SW480 (cell line): Measurements from ENCODE around the gene OR6P1.

Experiments used
- DNase-seq: peaks from one replicate; pipeline ENCODE4 v3.0.0-alpha.2; 2016; ENCODE audit warnings: low spot score

The OR6P1 gene, protein sequence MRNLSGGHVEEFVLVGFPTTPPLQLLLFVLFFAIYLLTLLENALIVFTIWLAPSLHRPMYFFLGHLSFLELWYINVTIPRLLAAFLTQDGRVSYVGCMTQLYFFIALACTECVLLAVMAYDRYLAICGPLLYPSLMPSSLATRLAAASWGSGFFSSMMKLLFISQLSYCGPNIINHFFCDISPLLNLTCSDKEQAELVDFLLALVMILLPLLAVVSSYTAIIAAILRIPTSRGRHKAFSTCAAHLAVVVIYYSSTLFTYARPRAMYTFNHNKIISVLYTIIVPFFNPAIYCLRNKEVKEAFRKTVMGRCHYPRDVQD

GRCh38 chr1:158570480-158570879 lies at the start of gene OR6P1:
Gene OR6P1, minus strand, starts transcription at chr1:158570580. Its CDS starts 6,976 bp downstream, at chr1:158563604.
- no peak for DNase-seq

GRCh38 chr1:158613764-158614163 lies 43.4 kb upstream of the OR6P1 start:
- DNase-seq, result no peak

- DNase-seq, result no peak
Observed at GRCh38 chr1:158611916-158612315, 41.5 kb upstream of the OR6P1 start.

- DNase-seq, result no peak
Observed at GRCh38 chr1:158607296-158607695, 36.9 kb upstream of the OR6P1 start.

GRCh38 chr1:158604968-158605367 lies 34.6 kb upstream of the OR6P1 start, which contains the start of gene OR10Z1:
Gene OR10Z1, plus strand, starts transcription at chr1:158605268. Its CDS starts 1,171 bp downstream, at chr1:158606439.
- DNase-seq, result no peak

- no peak for DNase-seq
Observed at GRCh38 chr1:158600735-158601134, 30.4 kb upstream of the OR6P1 start.

DNA sequence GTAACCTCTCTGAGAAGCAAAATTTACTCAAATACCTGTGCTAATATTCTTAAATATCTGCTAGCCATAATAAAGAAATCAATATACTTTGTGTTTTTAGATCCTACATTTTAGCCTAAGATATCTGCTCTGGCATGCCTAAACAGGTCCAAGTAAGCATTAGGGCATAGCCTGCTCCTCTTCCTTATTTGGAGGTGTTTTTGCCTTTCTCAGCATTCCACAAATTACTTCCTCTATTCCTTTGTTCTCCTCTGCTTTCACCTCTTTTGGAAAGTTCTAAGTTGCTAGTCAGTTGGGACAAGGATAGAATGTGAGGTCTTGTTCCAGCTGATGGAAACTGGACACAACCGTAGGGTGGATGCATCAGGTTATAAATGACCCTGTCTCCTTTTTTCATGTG lies 16.6 kb upstream of the OR6P1 start:
- no peak for DNase-seq

DNA sequence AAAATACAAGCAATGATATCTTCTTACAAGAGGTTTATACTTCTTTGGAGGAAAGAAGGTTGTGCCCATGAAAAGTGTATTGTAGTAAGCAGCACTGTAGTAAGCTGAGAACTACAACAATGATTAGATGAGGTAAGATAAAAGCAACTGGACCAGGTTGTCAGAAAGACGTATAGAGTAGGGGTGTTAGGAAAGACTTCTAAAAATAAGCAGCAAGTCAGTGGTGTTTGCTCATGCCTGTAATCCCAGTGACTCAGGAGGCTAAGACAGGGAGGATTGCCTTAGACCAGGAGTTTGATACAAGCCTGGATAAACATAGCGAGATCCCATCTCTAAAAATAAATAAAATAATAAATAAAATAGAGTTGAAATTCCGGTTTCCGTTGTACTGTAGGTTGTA lies 13.6 kb upstream of the OR6P1 start:
- DNase-seq, result no peak

DNA sequence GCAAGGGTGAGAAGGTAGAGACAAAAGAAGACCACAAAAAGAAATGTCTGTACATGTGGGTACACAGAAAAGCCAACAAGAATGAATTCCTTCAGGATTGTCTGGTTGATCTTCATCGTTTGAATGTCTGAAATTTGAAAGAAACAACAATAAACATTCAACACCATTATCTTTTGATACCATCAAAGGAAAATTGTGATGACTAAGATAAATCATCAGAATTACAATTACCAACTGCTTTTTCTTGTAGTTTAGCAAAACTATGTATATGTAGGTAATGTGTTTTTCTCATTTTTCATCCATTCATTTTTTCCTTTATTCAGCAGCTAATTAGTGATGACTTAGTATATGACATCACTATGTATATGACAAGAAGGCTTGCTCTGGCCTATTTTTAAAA lies 9.4 kb upstream of the OR6P1 start, which contains the start of gene OR10X1:
Gene OR10X1, minus strand, starts transcription at position 167 of the 400 bp plus-strand sequence. Its CDS starts 0 bp downstream, at position 167.
- DNase-seq, result no peak

DNA sequence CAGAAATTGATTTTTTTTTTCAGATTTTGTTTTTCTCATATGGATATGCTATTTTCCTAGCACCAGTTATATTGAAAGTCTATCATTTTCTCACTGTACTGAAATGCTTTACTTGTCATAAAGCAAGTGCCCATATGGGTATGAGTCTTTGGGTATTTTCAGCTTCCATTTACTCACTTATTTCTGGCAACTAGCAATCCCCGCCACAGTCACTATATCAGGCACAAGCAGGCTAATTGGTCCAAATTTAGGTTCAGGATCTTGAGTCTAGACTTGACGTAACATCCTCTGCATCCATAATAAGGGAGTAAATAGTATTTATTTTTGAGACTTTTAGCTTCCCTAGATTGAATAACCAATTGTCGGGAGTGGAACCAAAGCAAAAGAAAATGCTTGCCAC lies 7.2 kb upstream of the OR6P1 start:
- no peak for DNase-seq

GRCh38 chr1:158572226-158572625 lies 1.8 kb upstream of the OR6P1 start:
- no peak for DNase-seq

DNA sequence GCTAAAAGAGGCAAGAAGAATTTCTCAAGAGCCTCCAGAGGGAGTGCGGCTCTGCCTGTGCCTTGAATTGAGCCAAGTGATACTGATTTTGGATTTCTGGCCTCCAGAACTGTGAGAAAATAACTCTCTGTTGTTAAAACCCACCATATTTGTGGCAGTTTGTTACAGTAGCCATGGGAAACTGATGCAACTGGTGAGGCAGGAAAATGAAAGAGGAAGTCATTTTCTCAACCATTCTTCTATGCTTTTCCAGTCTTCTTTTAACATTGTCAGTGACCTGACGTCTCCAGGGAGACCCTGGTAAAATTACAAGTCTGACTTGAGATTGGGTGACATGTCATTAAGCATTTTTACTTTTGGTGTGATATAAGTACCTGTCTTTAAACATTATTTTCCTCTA lies 5.8 kb downstream of the OR6P1 start:
- no peak for DNase-seq

DNA sequence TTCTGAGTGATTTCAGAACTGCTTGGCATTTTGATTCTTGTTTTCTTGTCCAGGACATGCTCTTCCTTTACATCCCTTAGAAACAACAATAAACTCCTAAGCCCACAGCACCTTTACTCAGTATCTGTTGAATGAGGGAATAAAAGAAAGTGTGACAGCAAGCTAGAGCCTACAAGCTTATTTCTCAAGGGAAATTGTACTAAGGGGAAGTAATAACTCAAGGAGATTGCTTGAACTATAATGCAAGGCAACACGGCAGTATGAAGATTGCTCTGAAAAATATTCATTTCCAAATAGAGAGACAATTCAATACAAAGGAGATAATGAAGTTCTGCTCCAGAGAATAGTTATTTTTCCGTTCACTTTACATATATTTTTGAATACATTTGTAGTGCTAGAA lies 6.5 kb downstream of the OR6P1 start:
- DNase-seq, result no peak

- no peak for DNase-seq
Observed at GRCh38 chr1:158559696-158560095, 10.7 kb downstream of the OR6P1 start.

- DNase-seq, result no peak
Observed at GRCh38 chr1:158554352-158554751, 16.0 kb downstream of the OR6P1 start, which contains the start of gene OR6Y1. Gene OR6Y1, minus strand, starts transcription at chr1:158554405. Its CDS starts 6,300 bp downstream, at chr1:158548105.

- no peak for DNase-seq
Observed at GRCh38 chr1:158552296-158552695, 18.1 kb downstream of the OR6P1 start.

DNA sequence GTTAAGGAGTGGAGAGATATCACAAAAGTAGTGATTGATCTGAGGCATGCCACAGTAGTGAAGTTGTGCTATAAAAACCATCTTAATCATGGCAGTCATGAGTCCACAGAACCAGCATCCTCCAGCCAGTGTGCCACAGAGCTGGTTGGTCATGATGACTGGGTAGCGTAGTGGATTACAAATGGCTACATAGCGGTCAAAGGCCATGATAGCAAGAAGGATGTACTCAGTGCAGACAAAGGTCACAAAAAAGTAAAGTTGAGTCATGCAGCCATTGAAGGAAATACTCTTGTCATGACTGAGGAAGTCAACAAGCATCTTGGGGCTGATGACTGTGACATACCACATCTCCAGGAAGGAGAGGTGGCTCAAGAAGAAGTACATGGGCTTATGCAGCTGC lies 22.8 kb downstream of the OR6P1 start:
- DNase-seq, result no peak

DNA sequence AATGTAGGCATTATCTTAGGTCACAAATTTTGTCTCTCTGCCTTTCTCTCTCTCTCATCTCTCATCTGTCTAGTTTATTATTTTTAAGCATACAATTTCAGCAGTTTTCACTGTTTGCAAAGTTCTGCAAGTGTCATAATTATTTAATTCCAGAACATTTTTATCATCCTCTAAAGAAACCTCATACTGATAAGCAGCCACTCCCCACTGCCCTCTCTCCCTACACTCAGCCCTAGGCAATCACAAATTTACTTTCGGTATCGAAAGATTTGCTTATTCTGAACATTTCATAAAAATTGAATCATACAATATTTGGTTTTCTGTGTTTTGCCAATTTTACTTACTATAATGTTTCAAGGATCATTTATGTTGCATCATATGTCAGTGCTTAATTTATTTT lies 32.8 kb downstream of the OR6P1 start:
- no peak for DNase-seq

DNA sequence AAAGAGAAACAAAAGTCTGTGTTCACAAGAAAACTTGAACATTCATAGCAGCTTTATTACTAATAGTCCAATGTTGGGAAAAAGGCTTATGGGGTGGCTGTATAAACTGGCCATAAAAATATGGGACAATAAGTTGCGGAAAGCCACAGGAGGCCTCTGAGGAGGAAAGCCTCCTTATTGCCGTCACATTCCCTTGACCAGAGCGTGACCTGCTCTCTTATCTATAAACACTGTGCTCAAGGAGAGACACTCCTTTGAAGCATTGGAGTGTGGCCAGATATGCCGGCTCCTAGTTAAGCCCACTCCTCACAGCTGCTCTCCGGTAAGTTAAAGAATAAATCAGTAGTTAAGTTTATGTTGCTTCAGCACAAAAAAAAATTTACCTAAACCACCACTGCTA lies 35.9 kb downstream of the OR6P1 start:
- DNase-seq, result no peak

- peak; percentile 71 for DNase-seq
Observed at GRCh38 chr1:158527190-158527815, 43.1 kb downstream of the OR6P1 start.

GRCh38 chr1:158521666-158522058 lies 48.7 kb downstream of the OR6P1 start:
- no peak for DNase-seq

GRCh38 chr1:158520955-158521665 lies 49.3 kb downstream of the OR6P1 start:
- no peak for DNase-seq

DNA sequence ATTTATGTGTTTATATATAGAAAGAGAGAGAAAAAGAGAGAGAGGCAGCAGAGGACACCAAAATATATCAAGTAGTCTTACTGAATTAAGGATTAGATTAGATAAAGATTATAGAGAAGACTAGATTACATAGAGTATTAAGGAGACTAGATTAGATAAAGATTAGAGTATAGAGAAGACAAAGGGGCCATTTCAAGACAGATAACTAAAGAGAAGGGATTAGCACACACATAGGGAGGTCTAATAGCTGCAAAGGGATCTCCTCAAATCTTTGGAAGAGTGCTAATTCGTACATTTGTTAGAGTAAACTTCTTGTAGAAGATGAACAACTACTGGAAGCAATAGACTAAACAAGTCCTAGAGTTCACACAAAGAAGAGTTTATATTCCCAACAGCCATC lies 50.4 kb downstream of the OR6P1 start:
- DNase-seq, result no peak
